HAP-1 (cell line): ENCODE measurements around the gene PITX3.

ENCODE experiments used
- DNase-seq, 2 experiments: peaks; one replicate each; pipeline ENCODE4 v3.0.0-alpha.2; 2016 to 2020; ENCODE audit warnings: low spot score in 2 of 2
- H3K27me3 ChIP-seq: fragments of 250-450 bp; sonication (Bioruptor Pico); 2 replicates; pipeline ENCODE4 v1.5.1; 2020; ENCODE audit warnings: low read depth, mild to moderate bottlenecking, moderate library complexity
- H3K36me3 ChIP-seq: fragments of 250-450 bp; sonication (Bioruptor Pico); replicated peaks from 2 replicates; pipeline ENCODE4 v1.5.1; 2020; ENCODE audit warnings: mild to moderate bottlenecking
- H3K4me1 ChIP-seq: fragments of 250-450 bp; sonication (Bioruptor Pico); 2 replicates; pipeline ENCODE4 v1.5.1; 2020; ENCODE audit warnings: mild to moderate bottlenecking
- H3K4me3 ChIP-seq: fragments of 250-450 bp; sonication (Bioruptor Pico); 2 replicates; pipeline ENCODE4 v1.5.1; 2020; ENCODE audit warnings: mild to moderate bottlenecking, moderate library complexity
- H3K9me3 ChIP-seq: fragments of 250-450 bp; sonication (Bioruptor Pico); 2 replicates; pipeline ENCODE4 v1.5.1; 2020; ENCODE audit warnings: mild to moderate bottlenecking, moderate library complexity
- in situ Hi-C: fragments of 300-500 bp; cut with MboI; formaldehyde crosslinking; loops from 3 replicates; pipeline ENCODE4 v1.14.3; 2020; ENCODE audit warnings: low sequenced_read_pairs, inconsistent platforms, mixed read lengths

PITX3 gene

GRCh38 chr10:102241444-102242117 is at the start of gene PITX3:
PITX3 (minus strand) TSS chr10:102241512; CDS start chr10:102232080, 9,432 bp downstream.
- Histone ChIP-seq H3K4me3 (peak within 1 kb of the TSS; percentile 45), H3K9me3 (no peaks in the 10 kb centered on the region), H3K4me1 (peaks cover 17% of the 10 kb centered on the region), H3K27me3 (no peaks in the 10 kb centered on the region), H3K36me3 (peaks cover under 1% of the 10 kb centered on the region)
- DNase-seq: peak; percentile 89 to 96
- in situ Hi-C loops: no loop called here

DNA sequence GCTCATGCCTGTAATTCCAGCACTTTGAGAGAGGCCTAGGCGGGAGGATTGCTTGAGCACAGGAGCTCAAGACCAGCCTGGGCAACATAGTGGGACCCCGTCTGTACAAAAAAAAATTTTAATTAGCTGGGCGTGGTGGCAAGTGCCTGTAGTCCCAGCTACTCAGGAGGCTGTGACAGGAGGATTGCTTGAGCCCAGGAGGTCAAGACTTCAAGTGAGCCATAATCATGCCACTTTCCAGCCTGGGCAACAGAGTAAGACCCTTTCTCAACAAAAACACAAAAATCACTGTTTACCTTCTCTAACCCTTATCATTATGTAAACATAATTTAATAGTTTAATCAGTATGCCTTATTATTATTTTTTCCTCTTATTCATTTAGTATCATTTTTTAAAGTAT is 48.5 kb upstream of the PITX3 start:
- no peak for DNase-seq
- Histone ChIP-seq H3K36me3 (peaks cover 3% of the 10 kb centered on the region; the same call in 1 of the 2 replicates), H3K4me1 (peaks cover 7% of the 10 kb centered on the region), H3K4me3 (no peak overlapping the region), H3K27me3 (no peaks in the 10 kb centered on the region), H3K9me3 (no peaks in the 10 kb centered on the region)
- in situ Hi-C loops: no loop called here

DNA sequence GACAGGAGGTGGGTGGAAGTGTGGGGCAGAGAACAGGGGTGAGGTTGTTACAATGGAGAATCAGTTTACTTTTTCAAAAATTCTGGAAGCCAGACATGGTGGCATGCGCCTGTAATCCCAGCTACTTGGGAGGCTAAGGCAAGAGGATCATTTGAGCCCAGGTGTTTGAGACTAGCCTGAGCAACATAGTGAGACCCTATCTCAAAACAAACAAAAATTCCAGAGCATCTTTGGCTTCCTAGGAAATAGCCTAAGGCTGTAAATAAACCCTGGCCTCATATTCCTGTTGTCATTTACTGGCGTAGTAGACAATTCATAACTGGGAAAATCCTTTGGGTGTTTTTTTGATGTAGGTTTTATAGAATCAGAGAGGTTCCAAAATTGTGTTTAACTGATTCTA is 48.0 kb upstream of the PITX3 start:
- Histone ChIP-seq H3K9me3 (no peaks in the 10 kb centered on the region), H3K4me3 (no peak overlapping the region), H3K4me1 (peaks cover 3% of the 10 kb centered on the region), H3K36me3 (peaks cover 3% of the 10 kb centered on the region; the same call in 1 of the 2 replicates), H3K27me3 (no peaks in the 10 kb centered on the region)
- no peak for DNase-seq
- in situ Hi-C loops: no loop called here

- in situ Hi-C loops: no loop called here
- H3K4me1 ChIP-seq: peaks cover 3% of the 10 kb centered on the region
- H3K36me3 ChIP-seq: peaks cover 3% of the 10 kb centered on the region; the same call in 1 of the 2 replicates
- H3K4me3 ChIP-seq: no peak overlapping the region
- no peak for DNase-seq
- H3K9me3 ChIP-seq: no peaks in the 10 kb centered on the region
- no peaks in the 10 kb centered on the region for H3K27me3 ChIP-seq
These were observed 46.7 kb upstream of the PITX3 start for GRCh38 chr10:102287991-102288390.

- no peak for DNase-seq
- Histone ChIP-seq H3K27me3 (no peaks in the 10 kb centered on the region), H3K36me3 (peaks cover 3% of the 10 kb centered on the region; the same call in 1 of the 2 replicates), H3K4me1 (peaks cover 3% of the 10 kb centered on the region), H3K4me3 (no peak overlapping the region), H3K9me3 (no peaks in the 10 kb centered on the region)
- in situ Hi-C loops: no loop called here
These were observed 46.2 kb upstream of the PITX3 start for GRCh38 chr10:102287538-102287937.

- in situ Hi-C loops: no loop called here
- Histone ChIP-seq H3K4me3 (no peak overlapping the region), H3K4me1 (peaks cover 3% of the 10 kb centered on the region), H3K36me3 (peaks cover 3% of the 10 kb centered on the region; the same call in 1 of the 2 replicates), H3K9me3 (no peaks in the 10 kb centered on the region), H3K27me3 (no peaks in the 10 kb centered on the region)
- no peak for DNase-seq
These were observed 44.9 kb upstream of the PITX3 start for GRCh38 chr10:102286216-102286615.

- H3K4me1 ChIP-seq: peaks cover 3% of the 10 kb centered on the region
- H3K4me3 ChIP-seq: no peak overlapping the region
- no peaks in the 10 kb centered on the region for H3K9me3 ChIP-seq
- in situ Hi-C loops: no loop called here
- peaks cover 3% of the 10 kb centered on the region; the same call in 1 of the 2 replicates for H3K36me3 ChIP-seq
- DNase-seq: no peak
- H3K27me3 ChIP-seq: no peaks in the 10 kb centered on the region
These were observed 43.8 kb upstream of the PITX3 start for GRCh38 chr10:102285133-102285532.

GRCh38 chr10:102284531-102284930 is 43.2 kb upstream of the PITX3 start:
- Histone ChIP-seq H3K36me3 (peaks cover 2% of the 10 kb centered on the region; the same call in 1 of the 2 replicates), H3K4me1 (peaks cover 2% of the 10 kb centered on the region), H3K9me3 (no peaks in the 10 kb centered on the region), H3K27me3 (no peaks in the 10 kb centered on the region), H3K4me3 (no peak overlapping the region)
- DNase-seq: no peak
- in situ Hi-C loops: no loop called here

DNA sequence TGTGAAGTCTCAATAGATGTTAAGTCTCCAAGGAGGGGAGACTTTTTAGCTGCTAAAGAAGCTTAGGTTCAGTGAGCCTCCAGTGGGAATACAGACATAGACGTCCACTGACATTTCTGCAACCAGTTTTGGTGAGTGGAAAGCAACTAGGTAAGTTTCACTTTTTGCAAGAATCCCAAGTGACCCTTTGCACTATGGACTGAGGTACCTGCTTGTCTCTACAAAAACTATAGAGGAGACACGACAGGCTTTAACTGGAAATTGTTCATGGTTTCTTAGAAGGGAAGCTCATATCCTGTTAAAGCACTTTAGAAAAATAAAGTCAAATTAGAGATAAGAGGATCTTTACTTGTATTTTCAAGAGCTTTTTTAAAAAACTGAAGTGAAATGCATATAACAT is 42.6 kb upstream of the PITX3 start:
- H3K27me3 ChIP-seq: no peaks in the 10 kb centered on the region
- in situ Hi-C loops: no loop called here
- no peak for DNase-seq

DNA sequence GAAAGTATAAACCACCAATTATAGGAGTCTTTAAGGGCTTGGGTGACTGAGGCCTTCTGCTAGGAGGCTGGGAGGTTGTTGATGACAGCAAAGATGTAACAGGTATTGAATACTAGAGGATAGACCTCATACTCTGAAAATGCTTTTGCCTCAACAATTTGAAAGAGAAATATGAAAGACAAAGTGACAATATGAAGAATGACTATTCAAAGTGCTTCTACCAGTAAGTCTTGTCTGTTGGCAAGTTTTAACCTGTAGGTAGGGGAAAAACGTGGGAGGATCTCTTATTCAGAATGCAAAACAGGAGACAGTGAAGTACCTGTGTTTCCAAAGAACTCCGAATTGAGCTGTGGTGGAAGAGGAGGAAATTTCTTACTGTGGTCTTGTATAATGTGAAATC is 42.2 kb upstream of the PITX3 start:
- no peaks in the 10 kb centered on the region for H3K9me3 ChIP-seq
- no peak for DNase-seq
- no peaks in the 10 kb centered on the region for H3K36me3 ChIP-seq
- H3K4me1 ChIP-seq: no peaks in the 10 kb centered on the region; the same call in 1 of the 2 replicates
- in situ Hi-C loops: no loop called here
- no peak overlapping the region for H3K4me3 ChIP-seq
- H3K27me3 ChIP-seq: no peaks in the 10 kb centered on the region

More for the DNA sequence above, 42.6 kb upstream of the PITX3 start:
- H3K4me1 ChIP-seq: no peaks in the 10 kb centered on the region; the same call in 1 of the 2 replicates
- no peaks in the 10 kb centered on the region for H3K36me3 ChIP-seq
- H3K4me3 ChIP-seq: no peak overlapping the region
- no peaks in the 10 kb centered on the region for H3K9me3 ChIP-seq

- DNase-seq: no peak
- no peaks in the 10 kb centered on the region; the same call in 1 of the 2 replicates for H3K4me1 ChIP-seq
- in situ Hi-C loops: no loop called here
- no peak overlapping the region for H3K4me3 ChIP-seq
- H3K36me3 ChIP-seq: no peaks in the 10 kb centered on the region
- H3K9me3 ChIP-seq: no peaks in the 10 kb centered on the region
- H3K27me3 ChIP-seq: no peaks in the 10 kb centered on the region
These were observed 39.8 kb upstream of the PITX3 start for GRCh38 chr10:102281102-102281487.

DNA sequence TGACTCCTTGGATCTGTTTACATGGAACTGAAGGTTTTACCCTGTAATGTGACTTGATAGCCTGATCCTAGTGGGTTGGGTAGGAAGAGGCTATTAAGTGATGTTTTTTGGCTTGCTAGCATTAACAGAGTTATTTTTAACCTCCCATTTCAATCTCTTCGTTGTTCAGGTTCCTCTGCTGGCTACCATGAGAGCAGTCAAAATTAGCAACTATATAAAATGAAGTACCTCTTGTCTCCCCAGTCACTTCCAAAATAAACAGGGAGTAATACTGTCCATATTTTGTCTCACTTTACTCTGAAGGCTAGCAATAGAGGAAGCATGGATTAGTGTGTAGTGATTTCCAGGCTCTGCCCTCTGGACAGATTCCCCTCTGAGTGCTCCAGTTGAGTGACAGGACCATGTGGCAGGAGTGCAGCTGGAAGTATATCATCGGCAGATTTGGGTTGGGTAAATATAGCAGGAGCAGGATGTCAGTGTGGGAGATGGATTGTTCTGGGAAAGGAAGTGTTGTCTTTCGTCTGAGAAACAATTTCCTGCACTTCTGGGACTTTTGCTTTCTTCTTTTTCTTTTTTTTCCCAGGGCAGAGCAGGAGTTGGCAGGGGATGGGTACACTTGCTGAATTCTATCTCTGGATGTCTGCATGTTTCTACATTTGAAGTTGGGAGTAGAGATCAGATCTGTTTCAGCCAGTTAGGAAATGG is 39.2 kb upstream of the PITX3 start:
- in situ Hi-C loops: no loop called here
- no peaks in the 10 kb centered on the region for H3K9me3 ChIP-seq
- no peak overlapping the region for H3K4me3 ChIP-seq
- no peak for DNase-seq
- H3K36me3 ChIP-seq: no peaks in the 10 kb centered on the region
- H3K27me3 ChIP-seq: no peaks in the 10 kb centered on the region
- no peaks in the 10 kb centered on the region for H3K4me1 ChIP-seq

- Histone ChIP-seq H3K36me3 (no peaks in the 10 kb centered on the region), H3K4me1 (no peaks in the 10 kb centered on the region), H3K4me3 (no peak overlapping the region), H3K27me3 (no peaks in the 10 kb centered on the region), H3K9me3 (no peaks in the 10 kb centered on the region)
- DNase-seq: no peak
- in situ Hi-C loops: no loop called here
These were observed 37.8 kb upstream of the PITX3 start for GRCh38 chr10:102279104-102279503.

DNA sequence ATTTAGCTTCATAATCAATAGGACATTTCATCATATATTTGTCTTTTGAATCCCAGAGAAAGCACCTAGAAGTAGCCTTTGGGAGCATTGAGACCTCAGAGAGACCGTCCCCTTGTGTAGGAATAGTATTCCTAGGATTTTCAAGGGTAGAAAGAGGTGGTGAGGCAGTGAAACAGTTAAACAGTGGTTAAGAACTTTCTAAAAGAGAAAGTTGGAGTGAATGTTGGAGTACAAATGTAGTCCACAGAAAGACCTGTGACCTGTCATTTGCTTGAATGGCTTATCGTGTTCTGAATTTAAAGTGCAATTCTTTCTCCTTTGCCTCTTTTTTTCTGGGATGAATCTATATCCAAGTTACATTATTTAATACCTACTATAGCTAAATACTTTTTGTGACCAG is 34.0 kb upstream of the PITX3 start:
- H3K9me3 ChIP-seq: no peaks in the 10 kb centered on the region
- H3K4me3 ChIP-seq: no peak overlapping the region
- in situ Hi-C loops: no loop called here
- H3K27me3 ChIP-seq: no peaks in the 10 kb centered on the region
- H3K4me1 ChIP-seq: no peaks in the 10 kb centered on the region
- DNase-seq: no peak
- no peaks in the 10 kb centered on the region for H3K36me3 ChIP-seq
